Gastroesophageal sphincter (tissue), 4 donors: ENCODE results near the gene HUNK. TPM values are rescaled to one million over a fixed set of nuclear protein-coding genes. Genes with fewer than 3 reads are reported as not detected.

Experiments
- ATAC-seq: fragments of 150-250 bp; one replicate; pipeline ENCODE4 v1.9.1; 2016; ENCODE audit warnings: mild to moderate bottlenecking, moderate library complexity
- H3K27ac ChIP-seq, 4 donors: fragments of 200-600 bp; sonication (generic) in 3 of 4; 1 replicate in 3 of 4; 2 replicates in 1 of 4; pipeline ENCODE4 v1.5.1; 2016 to 2019
- H3K27me3 ChIP-seq: fragments of 200-600 bp; sonication (generic); one replicate; pipeline ENCODE4 v1.5.1; 2019
- H3K36me3 ChIP-seq, 2 donors: fragments of 200-600 bp; sonication (generic); one replicate each; pipeline ENCODE4 v1.5.1; 2019; ENCODE audit warnings: control low read depth in 1 of 2
- H3K4me1 ChIP-seq, 3 donors: fragments of 200-600 bp; sonication (generic); 1 replicate in 2 of 3; 2 replicates in 1 of 3; pipeline ENCODE4 v1.5.1; 2016 to 2019; ENCODE audit warnings: control low read depth in 2 of 3
- H3K4me3 ChIP-seq, 2 donors: fragments of 200-600 bp; sonication (generic); one replicate each; pipeline ENCODE4 v1.5.1; 2019; ENCODE audit warnings: mild to moderate bottlenecking in 1 of 2, moderate library complexity in 1 of 2
- H3K9me3 ChIP-seq, 3 donors: fragments of 200-600 bp; sonication (generic); one replicate each; pipeline ENCODE4 v1.5.1; 2017 to 2019; ENCODE audit warnings: control low read depth in 2 of 3
- EP300 ChIP-seq: sonication (generic); formaldehyde crosslinking; IDR thresholded peaks from one replicate; pipeline ENCODE4 v1.6.1; 2017; ENCODE audit warnings: antibody characterized with exemption, mild to moderate bottlenecking
- POLR2A ChIP-seq, 2 donors: fragments of 450-650 bp; IDR thresholded peaks; one replicate each; pipeline ENCODE4 v1.6.1; 2017; ENCODE audit warnings: antibody characterized with exemption in 2 of 2, mild to moderate bottlenecking in 2 of 2, moderate library complexity in 1 of 2
- POLR2AphosphoS5 ChIP-seq: sonication (generic); formaldehyde crosslinking; IDR thresholded peaks from one replicate; pipeline ENCODE4 v1.6.1; 2017; ENCODE audit warnings: antibody characterized with exemption
- WGBS, 2 donors: methylation state at CpG; one replicate each; pipeline ENCODE4 v1.1.5; 2018; ENCODE audit warnings: low coverage in 1 of 2; 5-methylcytosine and 5-hydroxymethylcytosine counted together
- total RNA-seq, 4 donors: library from RNA; depleted of rRNA; stranded (reverse); fragments of >200 nt; gene quantifications; one replicate each; pipeline ENCODE4 v1.1.0, GENCODE V29; 2016
- TF ChIP-seq, protein P1 (sequence below), 4 experiments: fragments of 200-600 bp in 2 of 4; fragments of 450-650 bp in 2 of 4; sonication (generic) in 1 of 4; IDR thresholded peaks; one replicate each; pipeline ENCODE4 v1.5.1; 2017 to 2019; ENCODE audit warnings: antibody characterized with exemption in 4 of 4, mild to moderate bottlenecking in 2 of 4, moderate library complexity in 2 of 4

Gene HUNK
- total RNA-seq, 4 donors from 2014 or later = 0.47 to 1.7 (median 0.81) TPM

DNA sequence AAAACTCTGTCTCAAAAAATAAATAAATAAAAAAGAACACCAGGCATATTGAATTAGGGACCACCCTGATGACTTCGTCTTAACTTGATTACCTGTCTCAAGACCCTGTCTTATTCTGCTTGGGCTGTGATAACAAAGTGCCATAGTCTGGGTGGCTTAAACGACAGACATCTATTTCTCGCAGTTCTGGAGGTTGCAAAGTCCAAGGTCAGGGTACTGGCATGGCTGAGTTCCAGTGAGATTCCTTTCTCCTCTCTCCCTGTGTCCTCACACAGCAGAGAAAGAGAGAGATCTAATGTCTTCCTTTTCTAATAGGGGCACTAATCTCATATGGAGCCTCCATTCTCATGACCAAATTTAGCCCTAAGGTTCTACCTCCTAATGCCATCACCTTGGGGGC, 145.6 kb downstream of the HUNK start:
- H3K9me3 ChIP-seq = no peaks in the 10 kb centered on the region
- WGBS, 2 donors = 73 to 88% methylated on average over 2 of the region's 3 CpGs
- no peak overlapping the region for H3K27ac ChIP-seq
- peaks cover 0 to 19% (median 0%) of the 10 kb centered on the region in 3 donors for H3K4me1 ChIP-seq
- H3K27me3 ChIP-seq = no peaks in the 10 kb centered on the region
- H3K36me3 ChIP-seq = no peaks in the 10 kb centered on the region
- no peak for TF ChIP-seq EP300
- TF ChIP-seq POLR2A (IDR thresholded peaks at IDR 0.05) = no peak
- TF ChIP-seq, protein P1, sequence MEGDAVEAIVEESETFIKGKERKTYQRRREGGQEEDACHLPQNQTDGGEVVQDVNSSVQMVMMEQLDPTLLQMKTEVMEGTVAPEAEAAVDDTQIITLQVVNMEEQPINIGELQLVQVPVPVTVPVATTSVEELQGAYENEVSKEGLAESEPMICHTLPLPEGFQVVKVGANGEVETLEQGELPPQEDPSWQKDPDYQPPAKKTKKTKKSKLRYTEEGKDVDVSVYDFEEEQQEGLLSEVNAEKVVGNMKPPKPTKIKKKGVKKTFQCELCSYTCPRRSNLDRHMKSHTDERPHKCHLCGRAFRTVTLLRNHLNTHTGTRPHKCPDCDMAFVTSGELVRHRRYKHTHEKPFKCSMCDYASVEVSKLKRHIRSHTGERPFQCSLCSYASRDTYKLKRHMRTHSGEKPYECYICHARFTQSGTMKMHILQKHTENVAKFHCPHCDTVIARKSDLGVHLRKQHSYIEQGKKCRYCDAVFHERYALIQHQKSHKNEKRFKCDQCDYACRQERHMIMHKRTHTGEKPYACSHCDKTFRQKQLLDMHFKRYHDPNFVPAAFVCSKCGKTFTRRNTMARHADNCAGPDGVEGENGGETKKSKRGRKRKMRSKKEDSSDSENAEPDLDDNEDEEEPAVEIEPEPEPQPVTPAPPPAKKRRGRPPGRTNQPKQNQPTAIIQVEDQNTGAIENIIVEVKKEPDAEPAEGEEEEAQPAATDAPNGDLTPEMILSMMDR (IDR thresholded peaks at IDR 0.05) = no peak
- TF ChIP-seq POLR2AphosphoS5 = no peak
- no peak for ATAC-seq
- no peak overlapping the region for H3K4me3 ChIP-seq

DNA sequence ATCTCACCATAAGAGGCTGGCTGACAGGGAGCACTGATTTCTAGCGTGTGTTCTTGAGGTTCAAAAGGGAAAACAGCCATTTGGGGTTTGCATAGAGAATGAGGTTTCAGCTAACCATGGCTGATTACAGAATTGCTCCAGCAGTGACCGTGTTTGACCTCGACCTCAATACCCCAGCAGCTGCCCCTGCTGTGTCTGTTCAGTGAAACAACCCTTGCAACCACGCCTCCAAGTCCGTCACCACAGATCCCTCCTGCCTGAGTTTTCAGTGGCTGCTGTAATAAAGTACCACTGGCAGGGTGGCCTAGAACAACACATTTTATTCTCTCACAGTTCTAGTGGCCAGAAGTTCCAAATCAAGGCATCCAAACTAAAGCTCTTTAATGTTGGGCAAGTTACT, 147.7 kb downstream of the HUNK start:
- Histone ChIP-seq H3K4me3 (no peak overlapping the region), H3K36me3 (no peaks in the 10 kb centered on the region), H3K4me1 (peaks cover 0 to 18% (median 0%) of the 10 kb centered on the region in 3 donors), H3K27ac (no peak overlapping the region), H3K27me3 (no peaks in the 10 kb centered on the region), H3K9me3 (no peaks in the 10 kb centered on the region)
- TF ChIP-seq, protein P1 (IDR thresholded peaks at IDR 0.05) = no peak
- TF ChIP-seq POLR2A (IDR thresholded peaks at IDR 0.05) (no peak), EP300 (no peak), POLR2AphosphoS5 (no peak)
- 77 to 81% methylated on average over 2 to 4 of the region's 5 CpGs for WGBS, 2 donors
- ATAC-seq = no peak

DNA sequence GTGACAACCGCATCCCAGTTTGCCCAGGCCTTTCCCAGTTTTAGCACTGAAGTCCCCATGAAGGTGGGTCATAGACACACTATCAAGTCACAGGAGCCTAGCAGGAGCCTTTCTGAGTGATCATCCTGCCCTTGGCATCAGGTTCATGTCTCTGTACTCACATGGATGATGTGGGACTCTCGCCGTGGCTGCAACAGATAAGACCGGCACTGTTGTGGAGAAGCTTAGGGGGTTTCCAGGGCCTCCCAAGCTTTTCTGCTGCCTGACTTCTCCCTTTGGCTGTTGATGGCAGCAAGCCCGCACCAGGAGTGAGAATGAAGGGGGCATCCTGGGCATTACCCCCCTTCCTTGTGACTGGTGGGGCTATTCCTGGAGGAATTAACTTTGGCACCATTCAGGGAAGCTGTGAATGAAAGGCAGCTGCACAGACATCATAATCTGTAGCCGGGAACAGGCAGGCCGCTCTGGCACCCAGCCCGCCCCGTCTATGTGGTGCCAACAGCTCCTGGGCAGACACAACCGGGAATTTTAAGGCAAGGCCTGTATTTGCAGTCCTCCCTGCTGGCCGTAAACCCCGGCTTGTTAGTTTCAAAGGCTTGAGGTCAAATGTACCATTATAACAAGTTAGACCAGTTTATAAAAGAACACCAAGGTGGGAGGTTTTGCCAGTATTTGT, 148.6 kb downstream of the HUNK start:
- ATAC-seq = peak; percentile 36
- TF ChIP-seq POLR2AphosphoS5 = peak; percentile 41
- TF ChIP-seq POLR2A (IDR thresholded peaks at IDR 0.05) = no peak
- TF ChIP-seq, protein P1 (IDR thresholded peaks at IDR 0.05) = no peak
- no peak for TF ChIP-seq EP300
- Histone ChIP-seq H3K4me3 (no peak overlapping the region), H3K27ac (no peak overlapping the region), H3K4me1 (peaks cover 0 to 13% (median 0%) of the 10 kb centered on the region in 3 donors), H3K9me3 (no peaks in the 10 kb centered on the region), H3K27me3 (no peaks in the 10 kb centered on the region), H3K36me3 (no peaks in the 10 kb centered on the region)
- 0 to 40% methylated on average over 1 to 7 of the region's 12 CpGs for WGBS, 2 donors

DNA sequence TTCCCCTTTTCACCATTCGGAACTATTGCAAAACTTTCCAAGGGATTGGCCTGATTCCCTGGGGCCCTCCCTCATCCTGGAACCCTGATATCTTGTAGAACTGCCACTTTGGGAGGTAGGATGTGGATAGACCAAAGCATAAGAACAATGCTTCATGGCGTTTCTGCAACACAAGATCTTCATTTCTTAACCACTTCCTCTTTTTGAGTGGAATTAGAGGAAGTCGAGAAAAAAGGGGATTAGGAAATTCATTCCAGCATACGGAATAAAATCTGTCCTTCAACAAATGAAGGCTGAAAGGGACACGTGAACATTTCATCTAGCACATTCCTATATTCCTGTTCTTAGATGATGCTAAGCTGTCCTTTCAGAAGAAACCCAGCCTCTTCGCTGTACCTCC, 149.3 kb downstream of the HUNK start:
- Histone ChIP-seq H3K27me3 (no peaks in the 10 kb centered on the region), H3K27ac (no peak overlapping the region), H3K9me3 (no peaks in the 10 kb centered on the region), H3K4me1 (peaks cover 0 to 13% (median 0%) of the 10 kb centered on the region in 3 donors), H3K4me3 (no peak overlapping the region), H3K36me3 (no peaks in the 10 kb centered on the region)
- TF ChIP-seq EP300 = no peak
- no peak for TF ChIP-seq POLR2A (IDR thresholded peaks at IDR 0.05)
- ATAC-seq = no peak
- 83 to 94% methylated on average over 3 to 5 of the region's 6 CpGs for WGBS, 2 donors

DNA sequence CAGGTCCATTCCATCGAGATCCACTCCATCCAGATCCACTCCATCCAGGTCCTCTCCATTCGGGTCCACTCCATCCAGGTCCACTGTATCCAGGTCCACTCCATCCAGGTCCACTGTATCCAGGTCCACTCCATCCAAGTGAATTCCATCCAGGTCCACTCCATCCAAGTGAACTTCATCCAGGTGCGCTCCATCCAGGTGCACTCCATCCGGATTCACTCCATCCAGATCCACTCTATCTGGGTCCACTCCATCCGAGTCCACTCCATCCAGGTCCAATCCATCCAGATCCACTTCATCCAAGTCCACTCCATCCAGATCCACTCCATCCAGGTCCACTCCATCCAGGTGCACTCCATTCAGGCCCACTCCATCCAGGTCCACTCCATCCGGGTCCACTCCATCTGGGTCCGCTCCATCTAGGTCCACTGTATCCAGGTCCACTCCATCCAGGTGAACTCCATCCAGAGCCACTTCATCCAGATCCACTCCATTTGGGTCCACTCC, 157.4 kb downstream of the HUNK start:
- H3K36me3 ChIP-seq = no peaks in the 10 kb centered on the region
- H3K27ac ChIP-seq = no peak overlapping the region
- no peak for TF ChIP-seq POLR2A (IDR thresholded peaks at IDR 0.05)
- no peak for TF ChIP-seq POLR2AphosphoS5
- no peak for TF ChIP-seq EP300
- TF ChIP-seq, protein P1 (IDR thresholded peaks at IDR 0.05) = no peak
- H3K4me3 ChIP-seq = no peak overlapping the region
- WGBS, 2 donors = 63 to 68% methylated on average over 7 of the region's 7 CpGs
- no peaks in the 10 kb centered on the region for H3K4me1 ChIP-seq
- no peaks in the 10 kb centered on the region for H3K9me3 ChIP-seq
- ATAC-seq = peak; percentile 19
- H3K27me3 ChIP-seq = peaks cover 13% of the 10 kb centered on the region
